Activated CD8-positive, alpha-beta memory T cell treated with anti-CD3 and anti-CD28 coated beads, Interleukin-2, amount 10 ng/mL, durations not matched to agents 7 days and 5 days (primary cell): ENCODE results near the gene STS. TPM values are rescaled to one million over a fixed set of nuclear protein-coding genes. Genes with fewer than 3 reads are reported as not detected.

Experiments
- ATAC-seq: fragments of 150-1000 bp; cut with Tn5 transposase; one replicate; pipeline ENCODE4 v1.10.0; 2021; ENCODE audit warnings: moderate library complexity
- CTCF ChIA-PET: fragments of 350-600 bp; sonication (Branson Sonifier 250); formaldehyde crosslinking; loops from one replicate; lab custom pipeline; 2021; ENCODE audit warnings: antibody characterized with exemption; lab: Charles Lee
- DNase-seq: peaks from one replicate; pipeline ENCODE4 v3.0.0-alpha.2; 2020
- H3K27ac Mint-ChIP-seq: one replicate; pipeline ENCODE4 v1.8.0; 2021; ENCODE audit warnings: mild to moderate bottlenecking, mixed read lengths
- H3K27me3 Mint-ChIP-seq: one replicate; pipeline ENCODE4 v1.8.0; 2021; ENCODE audit warnings: mixed read lengths
- H3K36me3 Mint-ChIP-seq: one replicate; pipeline ENCODE4 v1.8.0; 2021; ENCODE audit warnings: mild to moderate bottlenecking, mixed read lengths
- H3K4me1 Mint-ChIP-seq: one replicate; pipeline ENCODE4 v1.8.0; 2021; ENCODE audit warnings: mixed read lengths
- H3K4me3 Mint-ChIP-seq: one replicate; pipeline ENCODE4 v1.8.0; 2021; ENCODE audit warnings: mild to moderate bottlenecking, moderate library complexity, mixed read lengths
- H3K9me3 Mint-ChIP-seq: one replicate; pipeline ENCODE4 v1.8.0; 2022; ENCODE audit warnings: low read depth, mixed read lengths
- total RNA-seq, 2 experiments: library from RNA; stranded (reverse); gene quantifications; one replicate each; pipeline ENCODE4 v1.2.3, GENCODE V29; 2021

The STS gene, protein sequence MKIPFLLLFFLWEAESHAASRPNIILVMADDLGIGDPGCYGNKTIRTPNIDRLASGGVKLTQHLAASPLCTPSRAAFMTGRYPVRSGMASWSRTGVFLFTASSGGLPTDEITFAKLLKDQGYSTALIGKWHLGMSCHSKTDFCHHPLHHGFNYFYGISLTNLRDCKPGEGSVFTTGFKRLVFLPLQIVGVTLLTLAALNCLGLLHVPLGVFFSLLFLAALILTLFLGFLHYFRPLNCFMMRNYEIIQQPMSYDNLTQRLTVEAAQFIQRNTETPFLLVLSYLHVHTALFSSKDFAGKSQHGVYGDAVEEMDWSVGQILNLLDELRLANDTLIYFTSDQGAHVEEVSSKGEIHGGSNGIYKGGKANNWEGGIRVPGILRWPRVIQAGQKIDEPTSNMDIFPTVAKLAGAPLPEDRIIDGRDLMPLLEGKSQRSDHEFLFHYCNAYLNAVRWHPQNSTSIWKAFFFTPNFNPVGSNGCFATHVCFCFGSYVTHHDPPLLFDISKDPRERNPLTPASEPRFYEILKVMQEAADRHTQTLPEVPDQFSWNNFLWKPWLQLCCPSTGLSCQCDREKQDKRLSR
- total RNA-seq: 1 to 10 TPM; 1.5 to 1.7 TPM

- Mint-ChIP-seq H3K27me3 (no peaks in the 10 kb centered on the region), H3K36me3 (peaks cover 1% of the 10 kb centered on the region), H3K4me3 (peak within 1 kb of the TSS; percentile 80), H3K27ac (peak within 1 kb of the TSS; percentile 89), H3K9me3 (no peaks in the 10 kb centered on the region), H3K4me1 (peaks cover 19% of the 10 kb centered on the region)
- ATAC-seq (peak; percentile 48), DNase-seq (peak; percentile 45)
- CTCF ChIA-PET: interaction anchor here (1.1 to 2.2 kb wide), 2 partner anchors 13 to 15 kb away, joined by 4 to 9 read pairs; no protein-coding TSS in a partner anchor
Measured at GRCh38 chrX:7147413-7147977, at the start of gene STS. STS (plus strand) TSS chrX:7147712; CDS start chrX:7253200, 105,488 bp downstream.

DNA sequence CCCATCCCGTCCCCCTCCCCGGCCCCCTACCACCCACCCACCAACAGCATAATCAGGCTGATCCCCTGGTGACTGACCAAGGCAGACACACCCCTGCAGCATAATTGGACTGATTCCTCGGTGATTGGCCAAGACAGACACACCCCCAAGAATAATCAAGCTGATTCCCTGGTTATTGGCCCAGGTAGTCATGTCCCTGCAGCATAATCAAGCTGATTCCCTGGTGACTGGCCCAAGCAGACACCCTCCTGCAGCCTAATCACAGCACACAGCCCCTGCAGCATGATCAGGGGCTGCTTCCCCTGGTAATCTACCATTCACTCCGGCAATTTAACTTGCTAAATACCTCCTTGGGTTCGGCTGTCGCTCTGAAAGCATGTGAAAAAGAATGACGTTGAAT is 47.5 kb upstream of the STS start:
- no peak for ATAC-seq
- Mint-ChIP-seq H3K27ac (no peak overlapping the region), H3K4me1 (no peaks in the 10 kb centered on the region), H3K4me3 (no peak overlapping the region), H3K27me3 (no peaks in the 10 kb centered on the region), H3K36me3 (peaks cover 23% of the 10 kb centered on the region), H3K9me3 (no peaks in the 10 kb centered on the region)
- DNase-seq: no peak
- CTCF ChIA-PET: no interaction called here

GRCh38 chrX:7102119-7102518 is 45.4 kb upstream of the STS start:
- DNase-seq (no peak), ATAC-seq (no peak)
- no peaks in the 10 kb centered on the region for H3K4me1 Mint-ChIP-seq
- H3K9me3 Mint-ChIP-seq: no peaks in the 10 kb centered on the region
- peaks cover 23% of the 10 kb centered on the region for H3K36me3 Mint-ChIP-seq
- no peak overlapping the region for H3K4me3 Mint-ChIP-seq
- CTCF ChIA-PET: no interaction called here
- no peak overlapping the region for H3K27ac Mint-ChIP-seq
- no peaks in the 10 kb centered on the region for H3K27me3 Mint-ChIP-seq

DNA sequence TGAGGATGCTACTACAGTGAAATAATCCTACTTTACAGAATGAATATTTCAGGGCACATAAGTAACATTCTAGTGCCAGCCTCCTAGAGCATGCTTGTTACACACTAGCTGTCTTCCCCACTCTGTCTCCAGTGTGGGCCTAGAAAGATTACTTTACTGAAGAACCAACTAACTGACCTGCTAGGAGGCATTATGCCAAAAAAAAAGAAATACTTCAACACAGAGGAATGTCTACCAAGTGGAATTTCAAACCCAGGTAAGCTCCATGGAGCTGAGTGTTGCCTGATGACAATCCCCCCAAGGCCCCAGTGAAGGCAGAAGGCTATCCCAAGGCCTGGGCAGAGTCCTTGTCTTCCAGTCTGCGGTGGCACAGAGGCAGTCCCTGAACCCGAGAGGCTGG is 40.9 kb upstream of the STS start:
- Mint-ChIP-seq H3K36me3 (peaks cover 27% of the 10 kb centered on the region), H3K4me3 (no peak overlapping the region), H3K27ac (no peak overlapping the region), H3K4me1 (peaks cover 13% of the 10 kb centered on the region), H3K9me3 (no peaks in the 10 kb centered on the region), H3K27me3 (no peaks in the 10 kb centered on the region)
- ATAC-seq: no peak
- DNase-seq: no peak
- CTCF ChIA-PET: no interaction called here

GRCh38 chrX:7108030-7108429 is 39.5 kb upstream of the STS start:
- CTCF ChIA-PET: no interaction called here
- H3K4me3 Mint-ChIP-seq: no peak overlapping the region
- DNase-seq: no peak
- peaks cover 13% of the 10 kb centered on the region for H3K4me1 Mint-ChIP-seq
- H3K36me3 Mint-ChIP-seq: peaks cover 21% of the 10 kb centered on the region
- no peak overlapping the region for H3K27ac Mint-ChIP-seq
- ATAC-seq: no peak
- no peaks in the 10 kb centered on the region for H3K27me3 Mint-ChIP-seq
- no peaks in the 10 kb centered on the region for H3K9me3 Mint-ChIP-seq

DNA sequence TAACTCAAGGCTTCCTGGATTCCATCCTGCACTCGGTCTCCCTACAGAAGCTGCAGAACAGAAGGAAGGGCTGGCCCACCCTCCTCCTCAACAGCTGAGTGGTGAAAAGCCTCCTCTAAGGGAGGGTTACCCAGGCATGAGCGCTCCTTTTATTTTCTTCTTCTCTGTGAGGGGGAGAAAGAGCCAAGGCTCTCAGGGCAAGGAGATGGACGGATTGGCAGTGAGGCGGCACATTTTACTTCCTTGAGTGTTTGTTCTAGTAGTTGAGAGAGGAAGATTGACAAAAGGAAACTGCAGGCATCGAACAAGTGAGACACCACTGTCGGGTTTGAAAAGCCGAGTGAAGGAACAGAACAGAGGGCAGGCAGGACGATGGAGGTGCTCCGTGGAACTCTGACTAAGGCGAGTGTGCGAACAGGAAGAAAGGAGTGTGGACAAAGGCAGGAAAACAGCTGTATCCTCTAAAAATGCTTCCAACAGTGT is 38.4 kb upstream of the STS start:
- Mint-ChIP-seq H3K36me3 (peaks cover 19% of the 10 kb centered on the region), H3K4me3 (no peak overlapping the region), H3K27me3 (no peaks in the 10 kb centered on the region), H3K4me1 (peaks cover 13% of the 10 kb centered on the region), H3K27ac (no peak overlapping the region), H3K9me3 (no peaks in the 10 kb centered on the region)
- CTCF ChIA-PET: no interaction called here
- ATAC-seq: no peak
- no peak for DNase-seq

- peak overlapping the region; percentile 74 for H3K27ac Mint-ChIP-seq
Measured at GRCh38 chrX:7109838-7110793, 37.4 kb upstream of the STS start.

DNA sequence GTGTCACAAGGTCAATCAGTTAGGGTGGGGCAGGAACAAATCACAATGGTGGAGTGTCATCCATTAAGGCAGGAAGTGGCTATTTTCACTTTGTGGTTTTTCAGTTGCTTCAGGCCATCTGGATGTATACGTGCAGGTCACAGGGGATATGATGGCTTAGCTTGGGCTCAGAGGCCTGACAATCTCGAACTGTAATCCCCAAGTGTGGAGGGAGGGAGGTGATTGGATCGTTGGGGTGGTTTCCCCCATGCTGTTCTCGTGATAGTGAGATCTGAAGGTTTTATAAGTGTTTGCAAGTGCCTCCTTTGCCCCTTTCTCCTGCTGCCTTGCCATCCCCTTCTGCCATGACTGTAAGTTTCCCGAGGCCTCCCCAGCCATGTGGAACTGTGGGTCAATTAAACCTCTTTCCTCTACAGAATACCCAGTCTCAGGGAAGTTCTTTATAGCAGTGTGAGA is 36.7 kb upstream of the STS start:
- Mint-ChIP-seq H3K27ac (peak overlapping the region; percentile 74), H3K4me3 (no peak overlapping the region), H3K9me3 (no peaks in the 10 kb centered on the region), H3K4me1 (peaks cover 15% of the 10 kb centered on the region), H3K27me3 (no peaks in the 10 kb centered on the region), H3K36me3 (peaks cover 14% of the 10 kb centered on the region)
- ATAC-seq: no peak
- CTCF ChIA-PET: no interaction called here
- DNase-seq: no peak

More at GRCh38 chrX:7109838-7110793, 37.4 kb upstream of the STS start:
- ATAC-seq: no peak
- peaks cover 16% of the 10 kb centered on the region for H3K36me3 Mint-ChIP-seq
- no peak for DNase-seq
- H3K4me1 Mint-ChIP-seq: peaks cover 13% of the 10 kb centered on the region
- no peak overlapping the region for H3K4me3 Mint-ChIP-seq
- CTCF ChIA-PET: no interaction called here
- no peaks in the 10 kb centered on the region for H3K9me3 Mint-ChIP-seq
- no peaks in the 10 kb centered on the region for H3K27me3 Mint-ChIP-seq

DNA sequence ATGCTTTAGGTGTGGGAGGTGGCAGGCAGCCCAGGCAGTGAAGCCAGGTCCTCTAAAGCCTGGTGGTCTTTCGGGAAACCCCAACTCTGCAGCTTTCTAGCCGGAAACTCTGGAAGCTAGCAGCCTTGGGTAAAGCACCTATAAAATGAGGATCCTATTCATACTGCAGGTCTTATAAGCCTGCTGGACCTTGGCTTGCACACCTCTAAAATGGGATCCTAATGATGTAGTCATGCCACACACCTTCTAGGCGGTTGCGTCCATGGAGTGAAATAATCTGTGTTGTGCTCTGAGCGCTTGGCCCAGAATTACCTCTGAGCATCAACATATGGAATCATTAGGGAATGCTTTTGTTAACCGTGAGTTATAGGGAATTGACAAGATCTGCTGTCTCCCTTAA is 36.0 kb upstream of the STS start:
- no peak overlapping the region for H3K4me3 Mint-ChIP-seq
- CTCF ChIA-PET: no interaction called here
- ATAC-seq: no peak

GRCh38 chrX:7112071-7112470 is 35.4 kb upstream of the STS start:
- Mint-ChIP-seq H3K27me3 (no peaks in the 10 kb centered on the region), H3K9me3 (no peaks in the 10 kb centered on the region), H3K27ac (no peak overlapping the region), H3K4me3 (no peak overlapping the region), H3K36me3 (peaks cover 17% of the 10 kb centered on the region), H3K4me1 (peaks cover 15% of the 10 kb centered on the region)
- CTCF ChIA-PET: no interaction called here
- ATAC-seq: no peak
- no peak for DNase-seq

More for the DNA sequence above, 36.0 kb upstream of the STS start:
- H3K27ac Mint-ChIP-seq: no peak overlapping the region
- H3K4me1 Mint-ChIP-seq: peaks cover 15% of the 10 kb centered on the region
- H3K9me3 Mint-ChIP-seq: no peaks in the 10 kb centered on the region
- H3K36me3 Mint-ChIP-seq: peaks cover 14% of the 10 kb centered on the region
- H3K27me3 Mint-ChIP-seq: no peaks in the 10 kb centered on the region
- no peak for DNase-seq

DNA sequence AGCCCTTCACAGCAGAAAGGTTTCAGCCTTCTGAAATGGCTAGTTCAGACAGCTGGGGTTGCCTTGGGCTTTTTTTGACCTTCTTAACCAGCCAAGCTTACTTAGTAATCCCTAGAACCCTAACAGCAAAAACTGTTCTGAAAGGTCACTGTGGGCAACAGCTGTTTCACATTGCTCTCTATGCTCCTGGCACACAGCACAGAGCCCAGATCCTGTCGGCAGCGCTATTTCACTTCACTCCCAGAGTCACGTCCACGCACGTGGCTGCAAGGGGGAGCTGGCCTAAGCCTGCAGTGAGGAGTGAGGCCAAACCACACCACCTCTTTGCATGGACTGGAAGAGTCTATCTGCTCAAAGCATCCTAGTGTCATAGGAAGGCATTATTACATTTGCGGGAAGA is 32.0 kb upstream of the STS start:
- no peak for DNase-seq
- Mint-ChIP-seq H3K4me3 (no peak overlapping the region), H3K9me3 (no peaks in the 10 kb centered on the region), H3K36me3 (peaks cover 17% of the 10 kb centered on the region), H3K4me1 (peaks cover 16% of the 10 kb centered on the region), H3K27me3 (no peaks in the 10 kb centered on the region), H3K27ac (no peak overlapping the region)
- no peak for ATAC-seq
- CTCF ChIA-PET: no interaction called here

- Mint-ChIP-seq H3K27me3 (no peaks in the 10 kb centered on the region), H3K4me3 (no peak overlapping the region), H3K27ac (no peak overlapping the region), H3K36me3 (peaks cover 14% of the 10 kb centered on the region), H3K4me1 (peaks cover 12% of the 10 kb centered on the region), H3K9me3 (no peaks in the 10 kb centered on the region)
- DNase-seq: no peak
- no peak for ATAC-seq
- CTCF ChIA-PET: no interaction called here
Measured at GRCh38 chrX:7116081-7116480, 31.4 kb upstream of the STS start.

DNA sequence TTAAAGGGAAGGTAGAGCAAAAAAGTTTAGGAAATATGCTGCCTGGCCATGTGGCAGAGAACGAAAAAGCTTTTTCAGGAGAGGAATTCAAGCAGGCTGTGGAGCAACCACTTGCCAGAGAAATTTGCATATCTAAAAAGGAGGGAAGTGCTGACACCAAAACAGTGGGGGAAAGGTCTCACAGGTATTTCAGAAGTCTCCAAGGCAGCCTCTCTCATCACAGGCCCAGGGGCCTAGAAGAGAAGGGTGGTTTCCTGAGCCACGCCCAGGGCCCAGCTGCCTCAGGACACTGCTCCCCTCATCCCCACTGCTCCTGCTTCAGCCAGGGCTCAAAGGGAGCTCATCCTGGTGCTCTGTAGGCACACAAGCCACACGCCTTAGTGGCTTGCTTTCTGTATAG is 29.9 kb upstream of the STS start:
- Mint-ChIP-seq H3K36me3 (peaks cover 14% of the 10 kb centered on the region), H3K4me1 (peaks cover 10% of the 10 kb centered on the region), H3K9me3 (no peaks in the 10 kb centered on the region), H3K4me3 (no peak overlapping the region), H3K27me3 (no peaks in the 10 kb centered on the region), H3K27ac (no peak overlapping the region)
- CTCF ChIA-PET: no interaction called here
- ATAC-seq: no peak
- no peak for DNase-seq
